ENCODE results near the gene HOXB5. TPM values are rescaled to one million over a fixed set of nuclear protein-coding genes. Genes with fewer than 3 reads are reported as not detected.

HOXB5 gene
- under 1 TPM in 2 of 4 donors, not detected in 2; 0.15 to 0.55 TPM for total RNA-seq

DNA sequence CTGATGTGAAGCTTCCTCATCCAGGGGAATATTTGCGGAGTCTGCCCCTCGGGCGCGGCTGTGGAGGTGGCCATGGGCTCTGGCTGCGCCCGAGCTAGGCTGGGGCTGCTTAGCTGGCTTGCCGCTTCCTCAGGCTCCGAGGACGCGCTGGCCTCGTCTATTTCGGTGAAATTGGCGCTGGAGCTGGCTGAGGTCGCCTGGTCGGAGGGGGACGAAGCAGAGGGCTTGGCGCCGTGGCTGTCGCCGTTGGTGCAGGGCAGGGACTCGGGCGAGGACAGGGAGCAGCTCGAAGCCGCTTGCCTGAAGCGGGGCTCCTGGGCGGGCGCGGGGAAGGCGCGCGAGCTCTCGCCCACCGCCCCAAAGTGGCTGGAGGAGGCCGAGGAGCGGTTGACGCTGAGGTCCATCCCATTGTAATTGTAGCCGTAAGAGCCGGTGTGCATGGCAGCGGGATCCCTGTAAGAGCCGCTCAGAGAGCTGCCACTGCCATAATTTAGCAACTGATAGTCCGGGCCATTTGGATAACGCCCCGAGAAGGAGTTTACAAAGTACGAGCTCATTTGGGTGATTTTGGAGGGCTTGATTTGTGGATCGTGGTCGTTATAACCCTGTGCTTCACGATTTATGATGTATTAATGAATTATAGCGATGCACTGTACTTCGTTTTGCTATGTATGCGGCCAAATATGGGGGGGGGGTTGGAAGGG, at the start of gene HOXB5:
Gene HOXB5, minus strand, starts transcription at position 654 of the 704 bp plus-strand sequence. Its CDS starts 97 bp downstream, at position 557.
- DNase-seq (ENCODE audit: low spot score in 2 of 2): peak in 1 of 2 donors; percentile 91
- no peak within 1 kb of the TSS for H3K4me3 ChIP-seq (ENCODE audit: low read depth, poor library complexity, severe bottlenecking)
- intact Hi-C loops (cut with DNase I; ENCODE audit: low total_unique reads): loop anchor here (5.0 kb wide), 2 partner anchors 101 to 256 kb away; no protein-coding TSS in a partner anchor
- 16 to 18% methylated on average over 49 of the region's 50 CpGs for WGBS, 2 donors
- TF ChIP-seq POLR2A (IDR thresholded peaks at IDR 0.05): no peak
- TF ChIP-seq, protein P1, sequence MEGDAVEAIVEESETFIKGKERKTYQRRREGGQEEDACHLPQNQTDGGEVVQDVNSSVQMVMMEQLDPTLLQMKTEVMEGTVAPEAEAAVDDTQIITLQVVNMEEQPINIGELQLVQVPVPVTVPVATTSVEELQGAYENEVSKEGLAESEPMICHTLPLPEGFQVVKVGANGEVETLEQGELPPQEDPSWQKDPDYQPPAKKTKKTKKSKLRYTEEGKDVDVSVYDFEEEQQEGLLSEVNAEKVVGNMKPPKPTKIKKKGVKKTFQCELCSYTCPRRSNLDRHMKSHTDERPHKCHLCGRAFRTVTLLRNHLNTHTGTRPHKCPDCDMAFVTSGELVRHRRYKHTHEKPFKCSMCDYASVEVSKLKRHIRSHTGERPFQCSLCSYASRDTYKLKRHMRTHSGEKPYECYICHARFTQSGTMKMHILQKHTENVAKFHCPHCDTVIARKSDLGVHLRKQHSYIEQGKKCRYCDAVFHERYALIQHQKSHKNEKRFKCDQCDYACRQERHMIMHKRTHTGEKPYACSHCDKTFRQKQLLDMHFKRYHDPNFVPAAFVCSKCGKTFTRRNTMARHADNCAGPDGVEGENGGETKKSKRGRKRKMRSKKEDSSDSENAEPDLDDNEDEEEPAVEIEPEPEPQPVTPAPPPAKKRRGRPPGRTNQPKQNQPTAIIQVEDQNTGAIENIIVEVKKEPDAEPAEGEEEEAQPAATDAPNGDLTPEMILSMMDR (IDR thresholded peaks at IDR 0.05): no peak

GRCh38 chr17:48642843-48643696, 49.5 kb upstream of the HOXB5 start:
- WGBS, 2 donors: 44 to 49% methylated on average over 22 to 23 of the region's 23 CpGs
- DNase-seq (ENCODE audit: low spot score in 2 of 2): no peak
- H3K4me3 ChIP-seq (ENCODE audit: low read depth, poor library complexity, severe bottlenecking): no peak overlapping the region
- intact Hi-C loops (cut with DNase I; ENCODE audit: low total_unique reads): no loop called here
- no peak for TF ChIP-seq POLR2A (IDR thresholded peaks at IDR 0.05)
- TF ChIP-seq, protein P1 (IDR thresholded peaks at IDR 0.05): no peak

GRCh38 chr17:48642059-48642842, 48.7 kb upstream of the HOXB5 start:
- H3K4me3 ChIP-seq (ENCODE audit: low read depth, poor library complexity, severe bottlenecking): no peak overlapping the region
- intact Hi-C loops (cut with DNase I; ENCODE audit: low total_unique reads): no loop called here
- no peak for DNase-seq (ENCODE audit: low spot score in 2 of 2)
- no peak for TF ChIP-seq POLR2A (IDR thresholded peaks at IDR 0.05)
- TF ChIP-seq, protein P1 (IDR thresholded peaks at IDR 0.05): no peak
- 13 to 15% methylated on average over 25 to 47 of the region's 58 CpGs for WGBS, 2 donors

- TF ChIP-seq, protein P1 (IDR thresholded peaks at IDR 0.05): no peak
- TF ChIP-seq POLR2A (IDR thresholded peaks at IDR 0.05): no peak
- intact Hi-C loops (cut with DNase I; ENCODE audit: low total_unique reads): no loop called here
- H3K4me3 ChIP-seq (ENCODE audit: low read depth, poor library complexity, severe bottlenecking): no peak overlapping the region
- 17 to 27% methylated on average over 29 of the region's 29 CpGs for WGBS, 2 donors
- no peak for DNase-seq (ENCODE audit: low spot score in 2 of 2)
Measured at GRCh38 chr17:48641541-48642058, 48.0 kb upstream of the HOXB5 start.

DNA sequence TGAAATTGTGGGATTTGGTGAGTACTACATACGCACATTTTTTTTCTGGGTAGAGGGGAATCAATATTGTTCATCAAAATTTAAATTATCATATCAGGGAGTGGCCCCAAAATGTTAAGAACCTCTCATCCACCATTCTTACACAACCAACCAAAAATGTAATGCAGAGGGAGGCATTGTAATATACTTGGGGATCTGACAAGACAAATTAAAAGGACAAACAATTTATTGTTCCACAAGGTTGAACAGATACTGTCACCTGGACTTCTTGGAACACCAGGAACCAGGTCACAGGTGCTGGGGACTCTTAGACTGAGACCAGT, 47.2 kb upstream of the HOXB5 start:
- WGBS, 2 donors: 81 to 93% methylated on average over 1 of the region's 1 CpG
- TF ChIP-seq, protein P1 (IDR thresholded peaks at IDR 0.05): no peak
- no peak for TF ChIP-seq POLR2A (IDR thresholded peaks at IDR 0.05)
- intact Hi-C loops (cut with DNase I; ENCODE audit: low total_unique reads): no loop called here
- H3K4me3 ChIP-seq (ENCODE audit: low read depth, poor library complexity, severe bottlenecking): no peak overlapping the region
- no peak for DNase-seq (ENCODE audit: low spot score in 2 of 2)
